HG02884 (cell line): ENCODE results near the gene IGF2BP1.
"Not testable (repeated sequence)": the region's sequence is repeated elsewhere in the genome, so short reads cannot be mapped to it uniquely, and the experiment has no call there.

Experiments used
- ATAC-seq: cut with Tn5 transposase; IDR thresholded peaks from one replicate; pipeline ENCODE4 v1.9.1; 2021; ENCODE audit warnings: mild to moderate bottlenecking, moderate library complexity; ENCODE audit not compliant: unreplicated experiment

IGF2BP1 gene

DNA sequence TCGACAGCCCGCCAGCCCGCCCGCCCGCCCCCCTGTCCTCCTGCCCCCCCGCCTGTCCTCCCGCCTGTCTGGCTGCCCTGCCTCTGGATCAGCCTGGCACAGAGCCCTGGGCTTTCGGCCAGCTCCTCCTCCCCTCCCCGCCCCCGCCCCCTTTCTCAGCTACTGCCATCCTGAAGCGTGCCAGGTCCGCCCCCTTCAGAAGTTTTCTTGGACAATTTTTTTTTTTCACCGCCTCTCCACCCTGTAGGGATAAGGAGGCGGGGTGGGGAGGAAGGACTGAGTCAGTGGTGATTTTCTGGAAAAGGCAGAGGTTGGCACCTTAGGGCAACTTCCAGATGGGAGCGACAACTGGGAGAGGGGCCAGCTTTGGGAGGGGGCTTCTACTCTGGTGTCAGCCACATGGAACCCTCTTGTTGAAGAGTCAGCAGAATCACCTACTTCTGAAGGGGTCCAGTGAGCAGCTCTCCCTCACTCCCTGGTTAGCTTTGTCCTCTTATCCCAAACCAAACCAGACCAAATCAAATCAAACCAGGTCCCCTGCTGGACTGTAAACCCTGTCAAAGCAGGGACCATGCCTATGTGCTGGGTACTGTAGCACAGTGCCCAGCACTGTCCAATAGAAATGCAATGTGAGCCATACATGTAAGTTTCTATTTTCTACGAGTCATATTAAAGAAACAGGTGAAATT is 19.7 kb downstream of the IGF2BP1 start:
- ATAC-seq, result no peak

- no peak for ATAC-seq
These were observed 21.0 kb downstream of the IGF2BP1 start for GRCh38 chr17:49018116-49018612.

- no peak for ATAC-seq
These were observed 21.6 kb downstream of the IGF2BP1 start for GRCh38 chr17:49018748-49019147.

DNA sequence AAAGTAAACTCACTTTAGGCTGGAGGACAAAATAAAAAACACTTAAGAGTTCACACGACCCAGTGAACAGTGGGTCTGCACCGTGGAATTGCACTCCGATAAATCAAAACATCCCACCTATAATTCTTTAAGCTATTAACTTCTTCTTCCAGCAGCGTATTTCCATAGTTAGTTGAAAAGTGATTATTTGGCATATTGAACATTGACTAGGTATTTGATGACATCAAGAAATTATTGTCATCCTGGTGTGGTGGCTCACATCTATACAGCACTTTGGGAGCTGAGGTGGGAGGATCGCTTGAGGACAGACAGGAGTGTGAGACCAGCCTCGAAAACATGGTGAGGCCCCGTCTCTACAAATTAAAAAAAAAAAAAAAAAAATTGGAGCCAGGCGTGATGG is 23.4 kb downstream of the IGF2BP1 start:
- ATAC-seq, result no peak

DNA sequence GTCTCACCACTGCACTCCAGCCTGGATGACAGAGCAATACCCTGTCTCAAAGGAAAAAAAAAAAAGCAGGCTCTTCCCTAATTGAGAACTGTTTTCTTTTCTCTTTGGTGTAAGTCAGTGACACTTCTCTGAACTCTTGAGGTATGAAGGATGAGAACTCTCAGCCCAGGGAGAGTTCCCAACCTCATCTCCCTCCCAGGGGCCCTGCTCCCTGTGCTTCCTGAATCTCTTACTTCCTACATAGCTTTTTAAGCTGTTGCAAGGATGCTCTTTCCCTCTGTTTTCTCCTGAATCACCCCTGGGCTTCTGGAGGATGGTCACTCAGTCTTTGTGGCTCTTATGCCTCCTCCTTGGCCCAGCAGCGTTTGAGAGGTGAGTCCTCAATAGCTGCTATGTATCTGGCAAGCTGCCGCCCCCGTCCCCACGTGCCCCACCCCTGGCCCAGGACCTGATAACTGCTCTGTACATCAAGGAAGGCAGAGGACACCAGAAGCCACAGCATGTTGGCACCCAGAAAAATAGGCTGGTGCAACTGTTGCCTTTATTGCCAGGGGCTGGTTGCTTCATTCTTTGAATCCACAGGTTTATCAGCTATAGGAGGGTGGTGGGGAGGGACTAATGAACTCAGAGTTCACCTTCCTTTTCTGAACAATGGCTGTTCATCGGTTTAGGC is 24.0 kb downstream of the IGF2BP1 start:
- ATAC-seq, result no peak

- ATAC-seq, result no peak
These were observed 24.6 kb downstream of the IGF2BP1 start for GRCh38 chr17:49021768-49022103.

GRCh38 chr17:49022391-49022941 is 25.3 kb downstream of the IGF2BP1 start:
- ATAC-seq, result no peak

DNA sequence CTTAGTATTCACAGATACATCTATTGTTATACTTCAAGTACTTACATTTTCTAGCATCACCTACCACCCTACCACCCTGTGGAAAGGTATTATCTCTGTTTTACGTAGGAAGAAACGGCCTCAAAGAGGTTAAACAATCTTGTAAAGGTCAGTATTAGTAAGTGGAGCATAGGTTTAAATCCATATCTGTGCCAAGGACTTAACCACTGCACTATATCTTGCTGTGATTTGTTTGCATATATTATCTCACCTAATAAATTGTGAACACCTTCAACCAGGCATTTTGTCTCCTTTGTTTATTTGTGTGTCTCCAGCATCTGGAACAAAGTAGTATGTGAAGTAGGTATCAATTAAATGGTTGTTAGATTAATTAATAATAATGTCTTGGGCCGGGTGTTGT is 27.3 kb downstream of the IGF2BP1 start:
- ATAC-seq, result no peak

DNA sequence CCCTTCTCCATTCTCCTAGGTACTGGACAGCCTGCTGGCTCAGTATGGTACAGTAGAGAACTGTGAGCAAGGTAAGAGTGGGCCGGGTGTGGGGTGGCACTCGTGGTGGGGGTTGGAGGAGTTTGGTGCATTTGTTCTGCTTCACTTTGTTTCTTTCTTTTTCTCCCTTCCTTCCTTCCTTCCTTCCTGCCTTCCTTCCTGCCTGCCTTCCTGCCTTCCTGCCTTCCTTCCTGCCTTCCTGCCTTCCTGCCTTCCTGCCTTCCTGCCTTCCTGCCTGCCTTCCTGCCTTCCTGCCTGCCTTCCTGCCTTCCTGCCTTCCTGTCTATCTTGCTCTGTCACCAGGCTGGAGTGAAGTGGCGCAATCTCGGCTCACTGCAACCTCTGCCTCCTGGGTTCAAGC is 29.3 kb downstream of the IGF2BP1 start:
- not testable (repeated sequence) for ATAC-seq

DNA sequence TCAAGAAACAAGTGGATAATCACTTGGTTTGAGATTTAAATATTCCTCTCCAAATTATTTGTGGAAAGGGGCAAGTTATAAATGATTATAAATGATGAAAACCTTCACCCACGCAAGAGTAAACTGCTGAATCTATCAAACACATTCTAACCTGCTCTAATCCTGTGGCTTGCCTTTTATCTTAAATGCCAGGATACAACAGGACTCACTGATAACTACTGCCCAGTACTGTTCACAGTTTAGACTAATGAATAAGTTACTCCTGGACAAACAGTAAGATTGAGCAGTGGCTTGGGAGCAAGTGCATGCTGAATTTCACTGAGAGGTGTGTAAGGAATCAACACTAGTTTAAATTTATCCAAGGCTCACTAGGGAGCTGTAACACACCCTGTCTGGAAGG is 31.1 kb downstream of the IGF2BP1 start:
- no peak for ATAC-seq

DNA sequence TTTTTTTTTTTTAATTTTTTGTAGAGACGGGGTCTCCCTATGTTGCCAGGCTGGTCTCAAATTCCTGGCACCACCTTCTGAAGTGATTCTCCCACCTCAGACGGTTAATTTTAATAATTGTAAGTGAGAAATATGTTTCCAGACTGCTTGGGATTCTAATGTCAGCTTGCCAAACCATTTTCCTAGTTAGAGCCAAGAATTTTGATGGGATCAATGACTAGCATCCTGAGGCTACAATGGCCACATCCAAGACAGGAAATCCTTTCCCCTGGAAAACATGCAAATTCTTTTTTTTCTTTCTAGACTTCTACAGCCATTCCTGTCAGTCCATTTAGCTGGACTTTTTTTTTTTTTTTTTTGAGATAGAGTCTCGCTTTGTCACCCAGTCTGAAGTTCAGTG is 32.6 kb downstream of the IGF2BP1 start:
- ATAC-seq, result no peak

- no peak for ATAC-seq
These were observed 35.1 kb downstream of the IGF2BP1 start for GRCh38 chr17:49031965-49032928.

GRCh38 chr17:49035470-49036269 is 38.5 kb downstream of the IGF2BP1 start:
- ATAC-seq, result no peak

GRCh38 chr17:49036270-49036626 is 39.1 kb downstream of the IGF2BP1 start:
- ATAC-seq, result no peak

GRCh38 chr17:49038138-49038537 is 41.0 kb downstream of the IGF2BP1 start:
- ATAC-seq, result no peak

GRCh38 chr17:49038544-49038943 is 41.4 kb downstream of the IGF2BP1 start:
- no peak for ATAC-seq

- not testable (repeated sequence) for ATAC-seq
These were observed 42.3 kb downstream of the IGF2BP1 start for GRCh38 chr17:49039518-49039917.

DNA sequence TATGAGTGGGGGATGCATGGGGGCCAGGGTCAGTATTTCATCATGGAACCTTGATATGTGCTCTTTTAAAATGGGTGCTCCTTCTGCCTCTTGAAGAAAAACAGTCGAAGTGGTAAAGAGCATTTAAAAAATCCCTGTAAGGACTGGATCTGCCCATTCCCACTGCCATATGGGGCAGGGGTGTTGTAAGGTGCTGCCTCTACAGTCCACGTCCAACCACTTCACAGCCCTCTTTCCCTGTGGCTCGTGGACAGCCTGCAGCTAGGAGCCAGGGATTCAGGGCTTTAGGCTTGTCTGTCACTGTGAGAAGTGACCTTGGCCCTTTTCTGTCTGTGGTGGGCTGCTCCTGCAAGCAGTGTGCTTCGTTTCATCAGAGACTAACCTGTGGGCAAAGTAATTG is 44.3 kb downstream of the IGF2BP1 start:
- no peak for ATAC-seq

- no peak for ATAC-seq
These were observed 48.2 kb downstream of the IGF2BP1 start for GRCh38 chr17:49045376-49045775.

DNA sequence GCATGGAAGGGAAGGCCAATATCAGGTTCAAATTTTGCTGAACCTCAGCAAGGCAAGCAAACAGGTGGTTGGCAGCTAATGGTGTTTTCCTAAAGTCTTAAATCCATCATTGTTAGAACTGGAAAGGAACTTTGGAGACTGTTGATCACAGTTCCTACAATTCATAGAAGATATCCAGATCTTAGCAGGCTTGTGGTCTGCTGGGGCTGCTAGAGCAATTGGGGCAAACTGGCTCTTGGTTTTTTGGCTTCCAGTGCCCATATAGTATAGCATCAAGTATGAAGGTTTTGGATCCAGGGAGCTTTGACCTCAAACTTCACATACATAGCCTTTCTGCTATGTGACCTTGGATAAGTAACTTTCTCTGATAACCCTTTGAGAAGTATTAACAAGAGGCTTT is 49.7 kb downstream of the IGF2BP1 start:
- no peak for ATAC-seq
